CD14-positive monocyte (primary cell): Measurements from ENCODE around the gene NDST1. TPM values are rescaled to one million over a fixed set of nuclear protein-coding genes. Genes with fewer than 3 reads are reported as not detected.

ENCODE experiments used
- DNase-seq, 3 donors: peaks; one replicate each; pipeline ENCODE4 v3.0.0-alpha.2; 2011 to 2022
- H2AFZ ChIP-seq: 2 replicates; pipeline ENCODE4 v1.6.0; 2012; ENCODE audit warnings: mild to moderate bottlenecking, low read depth, low read length, inconsistent platforms; ENCODE audit not compliant: insufficient read depth, poor library complexity, severe bottlenecking
- H3K27ac ChIP-seq, 2 donors: 1 replicate in 1 of 2; 2 replicates in 1 of 2; pipeline ENCODE4 v1.5.1; 2012 to 2013; ENCODE audit warnings: low read length in 2 of 2, control low read depth in 1 of 2, inconsistent platforms in 1 of 2, low read depth in 1 of 2, mild to moderate bottlenecking in 1 of 2
- H3K27me3 ChIP-seq, 2 donors: one replicate each; pipeline versions ENCODE4 v1.6.0 to v1.6.1; 2011 to 2013; ENCODE audit warnings: low read length in 2 of 2; ENCODE audit not compliant: control insufficient read depth in 2 of 2, insufficient read depth in 2 of 2
- H3K36me3 ChIP-seq, 2 donors: replicated peaks in 1 of 2; 1 replicate in 1 of 2; 2 replicates in 1 of 2; pipeline versions ENCODE4 v1.5.1 to v1.6.1; 2012 to 2013; ENCODE audit warnings: low read length in 2 of 2, control low read depth in 1 of 2, inconsistent platforms in 1 of 2, mild to moderate bottlenecking in 1 of 2; ENCODE audit not compliant: insufficient read depth in 2 of 2, control insufficient read depth in 1 of 2
- H3K4me1 ChIP-seq, 2 donors: 1 replicate in 1 of 2; 2 replicates in 1 of 2; pipeline versions ENCODE4 v1.5.1 to v1.6.1; 2012 to 2013; ENCODE audit warnings: low read length in 2 of 2, control low read depth in 1 of 2, inconsistent platforms in 1 of 2, mild to moderate bottlenecking in 1 of 2, moderate library complexity in 1 of 2; ENCODE audit not compliant: insufficient read depth in 2 of 2, control insufficient read depth in 1 of 2
- H3K4me2 ChIP-seq: replicated peaks from 2 replicates; pipeline ENCODE3; 2012; ENCODE audit warnings: low read length, moderate library complexity, mild to moderate bottlenecking; ENCODE audit not compliant: poor library complexity, severe bottlenecking; ENCODE audit errors: extremely low read depth
- H3K4me3 ChIP-seq, 3 experiments: fragments of 200-600 bp in 1 of 3; sonication (generic) in 1 of 3; replicated peaks in 1 of 3; 1 replicate in 2 of 3; 2 replicates in 1 of 3; pipeline ENCODE4 v1.5.1; 2011 to 2013; ENCODE audit warnings: low read length in 3 of 3, mild to moderate bottlenecking in 3 of 3, control low read depth in 2 of 3, low read depth in 2 of 3, inconsistent platforms in 1 of 3, moderate library complexity in 1 of 3
- H3K79me2 ChIP-seq: 2 replicates; pipeline ENCODE4 v1.6.0; 2012; ENCODE audit warnings: mild to moderate bottlenecking, control low read depth, inconsistent platforms, low read length, moderate library complexity; ENCODE audit not compliant: insufficient read depth
- H3K9ac ChIP-seq: 2 replicates; pipeline ENCODE4 v1.6.0; 2017; ENCODE audit warnings: low read length, mild to moderate bottlenecking; ENCODE audit not compliant: insufficient read depth, poor library complexity, severe bottlenecking
- H3K9me3 ChIP-seq, 2 donors: replicated peaks in 1 of 2; 1 replicate in 1 of 2; 2 replicates in 1 of 2; pipeline versions ENCODE4 v1.5.1 to v1.6.1; 2012 to 2013; ENCODE audit warnings: low read length in 2 of 2, control low read depth in 1 of 2; ENCODE audit not compliant: control insufficient read depth in 1 of 2, insufficient read depth in 1 of 2
- H4K20me1 ChIP-seq: 2 replicates; pipeline ENCODE4 v1.6.0; 2012; ENCODE audit warnings: mild to moderate bottlenecking, low read length, control low read depth, moderate library complexity; ENCODE audit not compliant: insufficient read depth
- H3K27ac Mint-ChIP-seq, 7 donors: one replicate each; pipeline ENCODE4 v1.8.0; 2020; ENCODE audit warnings: mild to moderate bottlenecking in 7 of 7, mixed read lengths in 7 of 7, moderate library complexity in 6 of 7, inconsistent platforms in 2 of 7
- H3K27me3 Mint-ChIP-seq, 3 donors: one replicate each; pipeline ENCODE4 v1.8.0; 2021 to 2022; ENCODE audit warnings: low read depth in 3 of 3, mild to moderate bottlenecking in 3 of 3, mixed read lengths in 3 of 3, moderate library complexity in 3 of 3, inconsistent platforms in 1 of 3
- H3K36me3 Mint-ChIP-seq, 2 donors: one replicate each; pipeline ENCODE4 v1.8.0; 2020; ENCODE audit warnings: mixed read lengths in 2 of 2, inconsistent platforms in 1 of 2, mild to moderate bottlenecking in 1 of 2
- H3K4me1 Mint-ChIP-seq: one replicate; pipeline ENCODE4 v1.8.0; 2020; ENCODE audit warnings: mild to moderate bottlenecking, mixed read lengths
- H3K4me3 Mint-ChIP-seq, 2 donors: one replicate each; pipeline ENCODE4 v1.8.0; 2020; ENCODE audit warnings: mild to moderate bottlenecking in 2 of 2, mixed read lengths in 2 of 2, moderate library complexity in 1 of 2
- H3K9me3 Mint-ChIP-seq, 7 donors: one replicate each; pipeline ENCODE4 v1.8.0; 2020 to 2022; ENCODE audit warnings: mixed read lengths in 7 of 7, mild to moderate bottlenecking in 6 of 7, moderate library complexity in 6 of 7, inconsistent platforms in 2 of 7
- WGBS: methylation state at CpG from one replicate; pipeline ENCODE4 v1.1.5; 2013; ENCODE audit warnings: missing lambda C conversion rate; ENCODE audit not compliant: insufficient coverage; 5-methylcytosine and 5-hydroxymethylcytosine counted together
- intact Hi-C, 2 donors: fragments of 100-400 bp; cut with micrococcal nuclease; formaldehyde crosslinking; loops; one replicate each; pipeline versions ENCODE4 v1.15.0 to v1.15.1; 2023
- polyA plus RNA-seq, 3 donors: library from polyadenylated mRNA; depleted of rRNA in 1 of 3; unstranded in 2 of 3; stranded (reverse) in 1 of 3; fragments of 300-500 nt in 2 of 3; fragments of >200 nt in 1 of 3; fragmentation: Illumina TruSeq in 2 of 3; gene quantifications; 1 replicate in 2 of 3; 2 replicates in 1 of 3; pipeline ENCODE4 v1.2.3, GENCODE V29; 2012 to 2021
- TF ChIP-seq, protein P1 (sequence below): fragments of 200-600 bp; IDR thresholded peaks from one replicate; pipeline ENCODE4 v1.8.0; 2022; ENCODE audit warnings: antibody characterized with exemption, mild to moderate bottlenecking

NDST1 gene
- polyA plus RNA-seq, 3 donors, result 7.0 to 18.9 (median 7.5) TPM

DNA sequence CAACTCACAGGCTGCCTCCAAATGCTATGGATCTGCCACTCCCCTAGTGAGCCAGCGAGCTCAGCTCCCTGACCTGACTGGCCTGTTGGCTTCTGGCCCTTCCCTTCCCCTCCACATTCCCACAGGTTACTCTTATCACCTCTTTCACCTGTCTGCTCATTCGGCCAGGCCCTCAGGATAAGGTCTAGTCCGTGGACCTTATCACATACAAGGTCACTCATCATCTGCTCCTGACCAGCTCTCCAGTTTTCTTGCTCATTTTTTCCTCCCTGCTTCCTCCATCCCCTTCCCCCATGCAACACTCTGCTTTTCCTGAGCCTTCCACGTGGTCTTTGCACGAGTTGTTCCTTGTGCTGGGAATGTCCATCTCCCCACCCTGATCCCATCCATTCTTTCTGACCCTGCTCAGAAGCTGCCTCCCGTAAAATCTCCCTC lies 25.9 kb upstream of the NDST1 start:
- intact Hi-C loops, result no loop called here
- no peak for DNase-seq
- Histone ChIP-seq H3K4me1 (peaks cover 27 to 37% of the 10 kb centered on the region in 2 donors), H3K36me3 (no peaks in the 10 kb centered on the region), H3K27me3 (no peaks in the 10 kb centered on the region), H2AFZ (no peak overlapping the region), H4K20me1 (no peaks in the 10 kb centered on the region), H3K9ac (no peak overlapping the region), H3K79me2 (peaks cover 16% of the 10 kb centered on the region), H3K9me3 (no peaks in the 10 kb centered on the region), H3K27ac (no peak overlapping the region), H3K4me3 (no peak overlapping the region), H3K4me2 (no peak overlapping the region)
- Mint-ChIP-seq H3K27me3 (peaks cover 0 to 10% (median 3%) of the 10 kb centered on the region in 3 donors), H3K4me3 (no peak overlapping the region), H3K36me3 (peaks cover 0 to 4% of the 10 kb centered on the region in 2 donors), H3K4me1 (peaks cover 42% of the 10 kb centered on the region), H3K9me3 (peaks cover 0 to 2% (median 0%) of the 10 kb centered on the region in 7 donors), H3K27ac (peak overlapping the region in 2 of 7 donors; percentile 10 to 32)
- WGBS, result 92% methylated on average over 5 of the region's 6 CpGs
- TF ChIP-seq, protein P1, sequence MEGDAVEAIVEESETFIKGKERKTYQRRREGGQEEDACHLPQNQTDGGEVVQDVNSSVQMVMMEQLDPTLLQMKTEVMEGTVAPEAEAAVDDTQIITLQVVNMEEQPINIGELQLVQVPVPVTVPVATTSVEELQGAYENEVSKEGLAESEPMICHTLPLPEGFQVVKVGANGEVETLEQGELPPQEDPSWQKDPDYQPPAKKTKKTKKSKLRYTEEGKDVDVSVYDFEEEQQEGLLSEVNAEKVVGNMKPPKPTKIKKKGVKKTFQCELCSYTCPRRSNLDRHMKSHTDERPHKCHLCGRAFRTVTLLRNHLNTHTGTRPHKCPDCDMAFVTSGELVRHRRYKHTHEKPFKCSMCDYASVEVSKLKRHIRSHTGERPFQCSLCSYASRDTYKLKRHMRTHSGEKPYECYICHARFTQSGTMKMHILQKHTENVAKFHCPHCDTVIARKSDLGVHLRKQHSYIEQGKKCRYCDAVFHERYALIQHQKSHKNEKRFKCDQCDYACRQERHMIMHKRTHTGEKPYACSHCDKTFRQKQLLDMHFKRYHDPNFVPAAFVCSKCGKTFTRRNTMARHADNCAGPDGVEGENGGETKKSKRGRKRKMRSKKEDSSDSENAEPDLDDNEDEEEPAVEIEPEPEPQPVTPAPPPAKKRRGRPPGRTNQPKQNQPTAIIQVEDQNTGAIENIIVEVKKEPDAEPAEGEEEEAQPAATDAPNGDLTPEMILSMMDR, result no peak

DNA sequence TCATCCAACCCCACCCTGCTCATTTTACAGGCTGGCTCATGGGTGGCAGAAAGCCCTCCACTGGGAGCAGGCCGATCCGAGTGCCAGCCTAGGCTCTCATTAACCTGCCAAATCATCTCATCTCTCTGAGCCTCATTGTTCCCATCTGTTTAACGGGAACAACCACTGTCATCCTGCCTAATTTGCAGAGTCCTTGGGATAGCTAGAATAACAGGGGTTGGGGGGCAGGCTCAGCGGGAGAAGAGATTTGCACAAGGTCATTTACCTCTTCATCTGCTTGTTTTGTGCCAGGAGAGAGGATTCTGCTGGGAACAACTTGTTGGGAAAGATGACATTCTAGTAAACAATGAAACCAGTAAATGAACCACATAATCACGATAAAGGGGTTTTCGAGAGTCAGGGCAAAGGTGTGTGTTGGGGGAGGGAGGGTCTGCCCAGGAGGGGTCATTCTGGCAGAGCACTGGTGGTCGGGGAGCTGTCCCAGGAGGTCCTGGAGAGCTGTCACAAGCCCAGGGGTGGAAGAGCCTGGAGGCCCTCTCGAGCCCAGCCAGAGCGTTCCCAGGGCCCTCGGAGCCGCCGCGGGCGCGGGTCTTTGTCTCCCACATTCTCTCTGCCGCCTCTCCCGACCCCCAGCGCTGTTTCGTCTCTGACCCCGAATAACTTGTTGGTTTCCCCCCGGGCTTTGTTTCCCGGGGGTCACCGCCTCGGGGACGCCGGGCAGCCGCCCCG lies 22.8 kb upstream of the NDST1 start:
- peaks cover 8% of the 10 kb centered on the region for H4K20me1 ChIP-seq
- no peaks in the 10 kb centered on the region for H3K9me3 Mint-ChIP-seq
- H3K4me3 Mint-ChIP-seq, result peak overlapping the region; percentile 77 to 84
- no peaks in the 10 kb centered on the region for H3K9me3 ChIP-seq
- peak overlapping the region; percentile 76 to 96 for H3K27ac ChIP-seq
- H3K27me3 ChIP-seq, result no peaks in the 10 kb centered on the region
- peak overlapping the region; percentile 96 for H3K4me2 ChIP-seq
- H3K36me3 Mint-ChIP-seq, result no peaks in the 10 kb centered on the region
- peaks cover 0 to 8% (median 3%) of the 10 kb centered on the region in 3 donors for H3K27me3 Mint-ChIP-seq
- WGBS, result 10% methylated on average over 22 of the region's 28 CpGs
- H3K4me1 Mint-ChIP-seq, result peaks cover 49% of the 10 kb centered on the region
- H3K4me3 ChIP-seq, result peak overlapping the region; percentile 59 to 96 (median 92)
- H3K79me2 ChIP-seq, result peaks cover 35% of the 10 kb centered on the region
- no peak for DNase-seq
- peak overlapping the region; percentile 96 for H3K9ac ChIP-seq
- H2AFZ ChIP-seq, result peak overlapping the region; percentile 90
- peaks cover 42 to 44% of the 10 kb centered on the region in 2 donors for H3K4me1 ChIP-seq
- TF ChIP-seq, protein P1, result no peak
- no peaks in the 10 kb centered on the region for H3K36me3 ChIP-seq
- intact Hi-C loops, result loop anchor here in 1 of 2 donors (5.0 kb wide), 1 partner anchor 38 kb away; the partner anchor contains the start of gene RPS14
- peak overlapping the region; percentile 28 to 89 (median 72) for H3K27ac Mint-ChIP-seq
